DMS53 treated with DMSO at 0.1 percent for 48 hours (cell line): ENCODE data around the gene TPPP.

Experiments
- DNase-seq: peaks from one replicate; lab custom pipeline; 2025; ENCODE audit not compliant: unreplicated experiment; lab: John Stamatoyannopoulos, UW

TPPP gene

DNA sequence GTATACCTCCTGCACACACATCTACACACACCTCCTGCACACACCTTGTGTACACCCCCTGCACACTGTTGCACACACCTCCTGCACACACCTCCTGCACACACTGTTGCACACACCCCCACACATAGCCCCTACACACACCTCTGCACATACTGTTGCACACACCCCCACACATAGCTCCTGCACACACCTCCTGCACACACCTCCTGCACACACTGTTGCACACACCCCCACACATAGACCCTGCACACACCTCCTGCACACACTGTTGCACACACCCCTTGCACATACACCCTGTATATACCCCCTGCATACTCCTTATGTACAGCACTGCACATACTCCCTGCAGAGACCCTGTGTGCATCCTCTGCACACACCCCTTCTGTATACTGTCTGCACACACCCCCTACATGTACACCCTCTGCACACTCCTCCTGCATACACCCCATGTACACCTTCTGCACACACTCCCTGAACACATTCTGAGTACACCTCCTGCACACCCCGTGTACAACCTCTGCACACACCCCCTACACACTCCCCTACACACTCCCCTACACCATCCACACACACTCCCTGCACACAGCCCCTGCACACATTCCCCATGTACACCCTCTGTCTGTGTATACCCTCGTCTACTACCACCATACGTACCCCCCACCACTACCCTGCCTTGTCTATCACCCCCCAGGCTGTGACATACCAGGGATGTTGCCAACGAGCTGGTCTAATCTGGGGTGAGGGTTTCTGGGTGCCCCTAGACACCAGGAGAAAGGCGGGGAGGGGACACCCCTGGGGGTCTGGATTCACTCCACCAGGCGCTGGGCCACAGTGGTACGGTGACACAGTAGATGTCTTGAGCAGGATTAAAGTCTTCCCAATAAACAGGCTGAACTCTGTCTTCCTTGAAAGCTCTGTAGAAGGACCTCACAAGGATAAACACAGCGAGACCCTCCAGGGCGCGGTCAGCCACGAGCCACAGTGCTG, 82.1 kb downstream of the TPPP start:
- no peak for DNase-seq

DNA sequence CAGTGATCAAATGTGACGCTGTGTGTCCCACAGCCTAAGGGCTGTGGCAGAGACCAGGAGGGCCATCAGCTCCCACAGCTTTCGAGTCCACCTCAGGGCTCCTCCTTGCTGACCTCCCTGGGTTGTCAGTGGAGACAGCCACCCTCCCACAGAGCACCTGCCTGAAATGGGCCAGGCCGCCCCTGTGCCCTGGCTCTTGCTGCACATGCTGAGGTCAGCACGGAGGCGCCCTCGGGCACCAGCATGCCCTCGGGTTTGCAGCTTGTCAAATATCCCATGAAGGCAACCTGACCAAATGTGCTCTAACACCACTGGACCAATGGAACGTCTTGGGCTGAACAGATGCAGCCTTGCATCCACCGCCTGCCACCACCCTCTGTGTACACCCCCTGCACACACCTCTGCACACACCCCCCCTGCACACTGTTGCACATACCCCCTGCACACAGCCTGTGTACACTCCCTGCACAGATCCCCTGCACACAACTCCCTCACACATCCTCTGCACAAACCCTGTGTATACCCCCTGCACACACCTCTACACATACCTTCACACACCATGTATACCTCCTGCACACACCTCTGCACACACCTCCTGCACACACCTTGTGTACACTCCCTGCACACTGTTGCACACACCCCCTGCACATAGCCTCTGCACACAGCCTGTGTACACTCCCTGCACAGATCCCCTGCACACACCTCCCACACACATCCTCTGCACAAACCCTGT, 83.0 kb downstream of the TPPP start:
- no peak for DNase-seq
